IMR-90 (cell line): ENCODE measurements around the gene FMOD. TPM values are rescaled to one million over a fixed set of nuclear protein-coding genes. Genes with fewer than 3 reads are reported as not detected.

Experiments
- ATAC-seq: fragments of 200-7000 bp; cut with Tn5 transposase; 2 replicates; pipeline ENCODE4 v1.9.1; 2020; ENCODE audit warnings: low read depth, mild to moderate bottlenecking, moderate library complexity
- BruUV-seq: library from RNA; stranded (reverse); fragments of 400-500 nt; replicated peaks from 2 replicates; lab custom pipeline; 2021; lab: Mats Ljungman, UMichigan
- CTCF ChIA-PET: fragments of 300-600 bp; formaldehyde crosslinking; extraction: SDS; loops from one replicate; lab custom pipeline; 2021; ENCODE audit warnings: antibody characterized with exemption; lab: Yijun Ruan, JAX
- POLR2A ChIA-PET: fragments of 300-600 bp; sonication (Branson Sonifier 250); formaldehyde crosslinking; loops from one replicate; lab custom pipeline; 2022; ENCODE audit warnings: antibody characterized with exemption; ENCODE audit not compliant: unreplicated experiment; lab: Charles Lee
- DNase-seq: peaks from one replicate; pipeline ENCODE4 v3.0.0; 2013
- H2AFZ ChIP-seq: replicated peaks from 2 replicates; pipeline ENCODE3; 2013; ENCODE audit warnings: low read length, mild to moderate bottlenecking; ENCODE audit not compliant: poor library complexity
- H2AK5ac ChIP-seq: 2 replicates; pipeline ENCODE4 v1.6.1; 2013; ENCODE audit warnings: low read depth, low read length, inconsistent platforms
- H2AK9ac ChIP-seq: replicated peaks from 2 replicates; pipeline ENCODE3; 2013; ENCODE audit warnings: mild to moderate bottlenecking, low read depth, low read length, moderate library complexity; ENCODE audit not compliant: poor library complexity
- H2BK120ac ChIP-seq: 2 replicates; pipeline ENCODE4 v1.6.1; 2013; ENCODE audit warnings: low read depth, low read length, inconsistent platforms
- H2BK15ac ChIP-seq: 3 replicates; pipeline ENCODE4 v1.6.1; 2013; ENCODE audit warnings: low read depth, low read length, inconsistent platforms
- H2BK20ac ChIP-seq: 2 replicates; pipeline ENCODE4 v1.6.1; 2013; ENCODE audit warnings: low read depth, mild to moderate bottlenecking, inconsistent platforms, low read length, moderate library complexity
- H2BK5ac ChIP-seq: 2 replicates; pipeline ENCODE4 v1.6.1; 2013; ENCODE audit warnings: mild to moderate bottlenecking, low read depth, low read length, inconsistent platforms; ENCODE audit not compliant: poor library complexity, severe bottlenecking
- H3K14ac ChIP-seq: replicated peaks from 2 replicates; pipeline ENCODE4 v1.6.1; 2013; ENCODE audit warnings: low read depth, low read length, inconsistent platforms
- H3K18ac ChIP-seq: 2 replicates; pipeline ENCODE4 v1.6.1; 2013; ENCODE audit warnings: low read depth, low read length, control low read depth
- H3K23ac ChIP-seq: 2 replicates; pipeline ENCODE4 v1.6.1; 2013; ENCODE audit warnings: low read depth, low read length, inconsistent platforms
- H3K27ac ChIP-seq: 2 replicates; pipeline ENCODE4 v1.5.1; 2013; ENCODE audit warnings: mild to moderate bottlenecking, control low read depth, low read length; ENCODE audit not compliant: insufficient read depth
- H3K27me3 ChIP-seq: 2 replicates; pipeline ENCODE4 v1.6.1; 2013; ENCODE audit warnings: low read length; ENCODE audit not compliant: control insufficient read depth, insufficient read depth
- H3K36me3 ChIP-seq: 2 replicates; pipeline ENCODE4 v1.6.1; 2013; ENCODE audit warnings: low read length, mixed read lengths; ENCODE audit not compliant: control insufficient read depth, insufficient read depth
- H3K4ac ChIP-seq: 2 replicates; pipeline ENCODE4 v1.6.1; 2013; ENCODE audit warnings: low read depth, low read length, inconsistent platforms
- H3K4me1 ChIP-seq: 2 replicates; pipeline ENCODE4 v1.6.1; 2013; ENCODE audit warnings: low read length, mixed read lengths; ENCODE audit not compliant: control insufficient read depth, insufficient read depth
- H3K4me2 ChIP-seq: 2 replicates; pipeline ENCODE4 v1.6.1; 2013; ENCODE audit warnings: low read depth, mild to moderate bottlenecking, control low read depth, low read length, moderate library complexity
- H3K4me3 ChIP-seq: 2 replicates; pipeline ENCODE4 v1.5.1; 2013; ENCODE audit warnings: low read depth, mild to moderate bottlenecking, control low read depth, low read length, moderate library complexity; ENCODE audit not compliant: insufficient read depth
- H3K56ac ChIP-seq: 2 replicates; pipeline ENCODE4 v1.6.1; 2013; ENCODE audit warnings: low read length, inconsistent platforms; ENCODE audit not compliant: insufficient read depth; ENCODE audit errors: extremely low read depth
- H3K79me1 ChIP-seq, 2 experiments: 2 replicates each; pipeline ENCODE4 v1.6.1; 2013; ENCODE audit warnings: low read length in 2 of 2, inconsistent platforms in 1 of 2, low read depth in 1 of 2
- H3K9ac ChIP-seq: 2 replicates; pipeline ENCODE4 v1.6.1; 2013; ENCODE audit warnings: low read depth, low read length, control low read depth
- H3K9me1 ChIP-seq: 2 replicates; pipeline ENCODE4 v1.6.1; 2013; ENCODE audit warnings: low read length, inconsistent platforms; ENCODE audit not compliant: insufficient read depth
- H3K9me3 ChIP-seq: 2 replicates; pipeline ENCODE4 v1.6.1; 2013; ENCODE audit warnings: low read length; ENCODE audit not compliant: control insufficient read depth, insufficient read depth
- H4K20me1 ChIP-seq: 2 replicates; pipeline ENCODE4 v1.6.1; 2013; ENCODE audit warnings: low read length, inconsistent platforms; ENCODE audit not compliant: insufficient read depth
- H4K5ac ChIP-seq: 2 replicates; pipeline ENCODE4 v1.6.1; 2013; ENCODE audit warnings: mild to moderate bottlenecking, low read depth, low read length, control low read depth
- H4K8ac ChIP-seq, 2 experiments: 2 replicates each; pipeline ENCODE4 v1.6.1; 2013; ENCODE audit warnings: low read depth in 2 of 2, low read length in 2 of 2, control low read depth in 1 of 2, inconsistent platforms in 1 of 2
- H4K91ac ChIP-seq: 2 replicates; pipeline ENCODE4 v1.6.1; 2013; ENCODE audit warnings: low read depth, low read length, inconsistent platforms; ENCODE audit not compliant: insufficient read depth
- BHLHE40 ChIP-seq: fragments of 150-350 bp; IDR thresholded peaks from 2 replicates; pipeline ENCODE4 v1.6.1; 2016; ENCODE audit warnings: mild to moderate bottlenecking, low read depth, low read length
- CHD1 ChIP-seq: IDR thresholded peaks from 2 replicates; pipeline ENCODE4 v1.6.1; 2012; ENCODE audit warnings: low read depth, low read length, improper control_type of control experiment
- FOS ChIP-seq: fragments of 150-350 bp; IDR thresholded peaks from 2 replicates; pipeline ENCODE4 v1.6.1; 2016; ENCODE audit warnings: low read depth, low read length
- MAFK ChIP-seq: IDR thresholded peaks from 2 replicates; pipeline ENCODE4 v1.6.1; 2012; ENCODE audit warnings: low read depth, low read length, improper control_type of control experiment
- NFE2L2 ChIP-seq: fragments of 150-350 bp; IDR thresholded peaks from 2 replicates; pipeline ENCODE4 v1.6.1; 2016; ENCODE audit warnings: low read depth, mild to moderate bottlenecking, low read length
- RAD21 ChIP-seq: IDR thresholded peaks from 2 replicates; pipeline ENCODE4 v1.6.1; 2012; ENCODE audit warnings: low read length, improper control_type of control experiment
- RCOR1 ChIP-seq: IDR thresholded peaks from 2 replicates; pipeline ENCODE4 v1.6.1; 2012; ENCODE audit warnings: mild to moderate bottlenecking, low read length, improper control_type of control experiment; ENCODE audit not compliant: insufficient replicate concordance
- RFX5 ChIP-seq: IDR thresholded peaks from 2 replicates; pipeline ENCODE4 v1.8.0; 2012; ENCODE audit warnings: low read depth, mild to moderate bottlenecking, low read length, moderate library complexity
- WGBS, 2 experiments: methylation state at CpG; one replicate each; pipeline versions ENCODE4 v1.1.5 to v1.1.7; 2013; ENCODE audit warnings: missing lambda C conversion rate in 2 of 2; ENCODE audit not compliant: insufficient read length in 1 of 2; ENCODE audit errors: extremely low coverage in 2 of 2; 5-methylcytosine and 5-hydroxymethylcytosine counted together
- dilution Hi-C: fragments of 300-500 bp; cut with HindIII; formaldehyde crosslinking; loops from one replicate; pipeline ENCODE4 v1.14.3; 2018; ENCODE audit warnings: low sequenced_read_pairs; ENCODE audit not compliant: unreplicated experiment
- in situ Hi-C: fragments of 300-500 bp; cut with MboI; formaldehyde crosslinking; loops from 3 replicates; pipeline ENCODE4 v1.14.3; 2019; ENCODE audit warnings: low sequenced_read_pairs, inconsistent platforms, mixed read lengths
- intact Hi-C: fragments of 100-400 bp; cut with micrococcal nuclease; formaldehyde crosslinking; loops from 2 replicates; pipeline ENCODE4 v1.10.0; 2022
- polyA plus RNA-seq, 3 experiments: library from polyadenylated mRNA; depleted of rRNA; stranded (reverse); fragments of >200 nt; gene quantifications; 2 replicates each; pipeline ENCODE4 v1.2.3, GENCODE V29; 2012; ENCODE audit warnings: low replicate concordance in 1 of 3
- total RNA-seq: library from RNA; depleted of rRNA; stranded (reverse); fragments of >200 nt; gene quantifications from 2 replicates; pipeline ENCODE4 v1.2.3, GENCODE V29; 2012
- TF ChIP-seq, protein P1 (sequence below): fragments of 150-350 bp; IDR thresholded peaks from 2 replicates; pipeline ENCODE4 v1.6.1; 2017; ENCODE audit warnings: mild to moderate bottlenecking, antibody characterized with exemption, low read length, low read depth
- TF ChIP-seq, protein P2 (sequence below): conservative IDR thresholded peaks from 2 replicates; pipeline ENCODE4 v1.5.1; 2012; ENCODE audit warnings: mild to moderate bottlenecking, low read depth, low read length, improper control_type of control experiment

FMOD gene
- total and polyA plus RNA-seq, 2 of the 4 experiments (the other 2 are of a cell fraction): 0.18 to 2.7 TPM

DNA sequence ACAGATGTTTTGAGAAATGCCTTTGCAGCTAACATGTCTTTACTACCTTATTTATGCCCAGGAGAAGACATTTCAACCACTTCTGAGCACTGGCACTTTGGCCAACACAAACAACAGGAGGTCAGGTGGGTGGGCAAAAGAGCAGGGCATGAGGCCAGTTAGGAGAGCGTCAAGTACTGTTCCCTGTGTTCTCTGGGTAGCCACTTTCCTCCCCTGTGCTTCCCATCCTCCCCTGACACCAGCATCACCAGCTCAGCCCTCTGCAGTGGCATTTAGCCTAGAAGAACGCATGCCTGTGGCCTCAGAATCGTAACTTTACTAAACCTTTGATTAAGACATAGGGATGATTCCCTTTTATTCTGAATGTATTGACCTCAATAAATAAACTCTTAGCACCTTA is 27.3 kb downstream of the FMOD start:
- Histone ChIP-seq H2BK20ac (no peak overlapping the region), H3K23ac (no peak overlapping the region), H3K18ac (no peak overlapping the region), H4K5ac (no peak overlapping the region), H3K9ac (no peak overlapping the region), H4K8ac (no peak overlapping the region), H4K91ac (no peak overlapping the region), H3K79me1 (no peaks in the 10 kb centered on the region), H2BK120ac (no peak overlapping the region), H4K20me1 (no peaks in the 10 kb centered on the region), H3K56ac (no peak overlapping the region), H3K9me3 (no peaks in the 10 kb centered on the region), H2AFZ (no peak overlapping the region), H2BK5ac (no peak overlapping the region), H3K27me3 (peaks cover 54% of the 10 kb centered on the region), H3K4me1 (peaks cover 10% of the 10 kb centered on the region; the same call in 1 of the 2 replicates), H2BK15ac (no peak overlapping the region), H3K14ac (no peak overlapping the region), H3K27ac (no peak overlapping the region), H2AK5ac (no peak overlapping the region), H3K4me2 (no peak overlapping the region), H3K4me3 (no peak overlapping the region), H3K36me3 (no peaks in the 10 kb centered on the region), H3K4ac (no peak overlapping the region), H2AK9ac (no peak overlapping the region), H3K9me1 (peaks cover 9% of the 10 kb centered on the region)
- ATAC-seq: no peak
- in situ Hi-C loops: no loop called here
- intact Hi-C loops: no loop called here
- dilution Hi-C loops: no loop called here
- CTCF ChIA-PET: no interaction called here
- no peak for TF ChIP-seq RFX5
- TF ChIP-seq, protein P1, sequence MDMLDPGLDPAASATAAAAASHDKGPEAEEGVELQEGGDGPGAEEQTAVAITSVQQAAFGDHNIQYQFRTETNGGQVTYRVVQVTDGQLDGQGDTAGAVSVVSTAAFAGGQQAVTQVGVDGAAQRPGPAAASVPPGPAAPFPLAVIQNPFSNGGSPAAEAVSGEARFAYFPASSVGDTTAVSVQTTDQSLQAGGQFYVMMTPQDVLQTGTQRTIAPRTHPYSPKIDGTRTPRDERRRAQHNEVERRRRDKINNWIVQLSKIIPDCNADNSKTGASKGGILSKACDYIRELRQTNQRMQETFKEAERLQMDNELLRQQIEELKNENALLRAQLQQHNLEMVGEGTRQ: no peak
- TF ChIP-seq MAFK: no peak
- TF ChIP-seq CHD1: no peak
- TF ChIP-seq, protein P2, sequence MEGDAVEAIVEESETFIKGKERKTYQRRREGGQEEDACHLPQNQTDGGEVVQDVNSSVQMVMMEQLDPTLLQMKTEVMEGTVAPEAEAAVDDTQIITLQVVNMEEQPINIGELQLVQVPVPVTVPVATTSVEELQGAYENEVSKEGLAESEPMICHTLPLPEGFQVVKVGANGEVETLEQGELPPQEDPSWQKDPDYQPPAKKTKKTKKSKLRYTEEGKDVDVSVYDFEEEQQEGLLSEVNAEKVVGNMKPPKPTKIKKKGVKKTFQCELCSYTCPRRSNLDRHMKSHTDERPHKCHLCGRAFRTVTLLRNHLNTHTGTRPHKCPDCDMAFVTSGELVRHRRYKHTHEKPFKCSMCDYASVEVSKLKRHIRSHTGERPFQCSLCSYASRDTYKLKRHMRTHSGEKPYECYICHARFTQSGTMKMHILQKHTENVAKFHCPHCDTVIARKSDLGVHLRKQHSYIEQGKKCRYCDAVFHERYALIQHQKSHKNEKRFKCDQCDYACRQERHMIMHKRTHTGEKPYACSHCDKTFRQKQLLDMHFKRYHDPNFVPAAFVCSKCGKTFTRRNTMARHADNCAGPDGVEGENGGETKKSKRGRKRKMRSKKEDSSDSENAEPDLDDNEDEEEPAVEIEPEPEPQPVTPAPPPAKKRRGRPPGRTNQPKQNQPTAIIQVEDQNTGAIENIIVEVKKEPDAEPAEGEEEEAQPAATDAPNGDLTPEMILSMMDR: no peak
- TF ChIP-seq FOS: no peak
- no peak for TF ChIP-seq BHLHE40
- TF ChIP-seq RCOR1: no peak
- no peak for TF ChIP-seq NFE2L2
- no peak for TF ChIP-seq RAD21
- POLR2A ChIA-PET: no interaction called here
- no TSS peak for BruUV-seq
- no peak for DNase-seq
- WGBS, 2 experiments: no CpG with 5 or more reads among the region's 3 CpGs
